HG03520 (cell line): ENCODE measurements around the gene RELL2.

Experiments
- ATAC-seq: cut with Tn5 transposase; IDR thresholded peaks from one replicate; pipeline ENCODE4 v1.9.1; 2021; ENCODE audit warnings: mild to moderate bottlenecking, moderate library complexity; ENCODE audit not compliant: unreplicated experiment

Gene RELL2

GRCh38 chr5:141649056-141649688 lies 12.4 kb downstream of the RELL2 start:
- no peak for ATAC-seq

DNA sequence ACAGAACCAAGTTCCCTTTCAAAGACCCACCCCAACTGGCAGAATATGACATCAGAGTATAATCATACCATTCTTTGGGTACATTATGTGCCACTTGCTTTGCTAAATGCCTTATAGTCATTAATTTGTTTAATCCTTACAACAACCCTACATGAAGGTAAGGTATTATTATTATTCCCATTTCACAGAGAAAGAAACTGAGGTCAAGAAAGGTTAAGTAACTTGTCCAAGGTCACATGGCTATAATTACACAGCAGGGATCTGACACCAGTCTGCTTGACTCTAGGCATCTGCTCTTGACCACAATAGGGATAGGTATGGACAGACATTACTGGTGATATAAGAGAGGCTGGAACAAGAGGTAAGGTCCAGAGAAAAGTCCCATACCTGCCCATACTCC lies 13.2 kb downstream of the RELL2 start:
- no peak for ATAC-seq

- peak; percentile 87 for ATAC-seq
These were observed 14.3 kb downstream of the RELL2 start, which contains the start of gene FCHSD1 for GRCh38 chr5:141650851-141651727. Gene FCHSD1 (minus strand): TSS chr5:141651418. CDS start chr5:141651368, 50 bp downstream.

GRCh38 chr5:141651728-141652105 lies 14.9 kb downstream of the RELL2 start:
- no peak for ATAC-seq

DNA sequence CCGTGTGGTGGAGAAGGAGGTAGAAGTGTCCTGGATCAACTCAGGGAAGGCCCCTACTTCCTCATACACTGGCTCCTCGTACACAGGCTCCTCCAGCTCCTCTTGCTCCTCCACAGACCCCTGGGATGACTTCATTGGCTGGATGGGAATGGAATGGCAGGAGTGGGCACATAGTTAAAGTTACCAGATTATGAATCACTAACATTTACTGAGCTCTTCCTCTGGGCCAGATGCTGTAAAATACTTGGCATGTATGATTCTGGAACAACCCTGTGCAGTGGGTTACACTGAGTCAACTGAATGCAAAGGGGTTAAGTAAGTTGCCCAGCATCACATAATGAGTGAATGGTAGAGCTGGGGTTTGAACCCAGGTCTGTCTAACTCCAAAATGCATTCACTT lies 17.5 kb downstream of the RELL2 start:
- no peak for ATAC-seq

DNA sequence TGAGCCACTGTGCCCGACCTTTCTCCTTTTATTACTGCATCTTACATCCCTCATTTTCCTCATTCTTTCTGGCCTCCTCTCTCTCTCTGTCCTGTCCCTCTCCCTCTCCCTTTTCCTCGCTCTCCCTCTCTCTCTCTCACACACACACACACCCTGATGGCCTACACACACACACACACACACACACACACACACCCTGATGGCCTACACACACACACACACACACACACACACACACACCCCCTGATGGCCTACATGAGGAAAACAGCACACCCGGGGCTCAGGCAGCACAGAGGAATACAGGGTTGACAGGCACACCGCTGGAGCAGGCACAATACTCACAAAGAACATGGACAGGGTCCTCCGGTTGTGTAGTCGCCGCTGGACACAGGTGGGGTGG lies 18.2 kb downstream of the RELL2 start:
- ATAC-seq = no peak

- no peak for ATAC-seq
These were observed 19.6 kb downstream of the RELL2 start for GRCh38 chr5:141656396-141656795.

GRCh38 chr5:141657404-141657803 lies 20.6 kb downstream of the RELL2 start:
- no peak for ATAC-seq

GRCh38 chr5:141657937-141658545 lies 21.2 kb downstream of the RELL2 start:
- peak; percentile 79 for ATAC-seq

- no peak for ATAC-seq
These were observed 25.2 kb downstream of the RELL2 start for GRCh38 chr5:141662028-141662427.

- ATAC-seq = no peak
These were observed 26.7 kb downstream of the RELL2 start for GRCh38 chr5:141663506-141663905.

GRCh38 chr5:141664733-141665461 lies 28.1 kb downstream of the RELL2 start:
- ATAC-seq = peak; percentile 92

DNA sequence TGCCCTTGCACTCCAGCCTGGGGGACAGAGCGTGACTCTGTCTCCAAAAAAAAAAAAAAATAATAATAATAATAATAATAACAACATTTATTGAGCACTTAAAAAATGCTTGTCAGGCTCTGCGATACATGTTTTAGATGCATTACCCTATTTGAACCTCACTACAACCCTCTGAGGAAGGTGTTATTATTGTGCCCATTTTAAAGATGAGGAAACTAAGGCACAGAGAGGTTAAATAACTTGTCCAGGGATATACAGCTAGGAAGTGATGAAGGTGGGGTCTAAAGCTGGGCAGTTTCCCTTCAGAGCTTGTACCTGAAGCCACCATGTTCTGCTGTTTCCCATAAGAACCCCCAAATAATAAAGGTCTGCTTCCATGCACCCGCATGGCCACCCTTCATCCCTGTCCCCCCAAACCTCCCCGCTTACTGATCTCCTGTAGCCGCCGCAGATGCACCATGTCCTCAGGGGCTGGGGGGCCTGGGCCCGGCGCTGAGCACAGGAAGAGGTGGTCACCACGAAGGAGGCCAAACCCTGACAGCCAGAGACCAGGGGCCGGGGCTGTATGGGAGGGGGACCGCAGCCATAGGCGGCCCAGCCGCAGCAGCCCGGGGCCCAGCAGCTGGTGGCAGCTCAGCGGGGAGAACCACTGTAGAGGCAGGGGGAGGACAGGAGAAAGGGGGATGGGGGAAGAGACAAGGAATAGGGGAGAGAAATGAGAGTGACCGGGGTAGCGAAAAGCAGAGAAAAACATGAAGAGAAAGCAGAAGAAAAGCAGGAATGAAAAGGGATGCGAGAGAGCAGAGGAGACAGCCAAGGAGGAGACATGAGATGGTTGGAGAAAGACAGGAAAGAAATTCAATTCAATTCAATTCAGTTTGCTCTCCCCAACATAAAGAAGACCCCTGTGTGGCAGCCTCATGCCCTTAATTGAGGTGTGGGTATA lies 29.5 kb downstream of the RELL2 start:
- no peak for ATAC-seq

DNA sequence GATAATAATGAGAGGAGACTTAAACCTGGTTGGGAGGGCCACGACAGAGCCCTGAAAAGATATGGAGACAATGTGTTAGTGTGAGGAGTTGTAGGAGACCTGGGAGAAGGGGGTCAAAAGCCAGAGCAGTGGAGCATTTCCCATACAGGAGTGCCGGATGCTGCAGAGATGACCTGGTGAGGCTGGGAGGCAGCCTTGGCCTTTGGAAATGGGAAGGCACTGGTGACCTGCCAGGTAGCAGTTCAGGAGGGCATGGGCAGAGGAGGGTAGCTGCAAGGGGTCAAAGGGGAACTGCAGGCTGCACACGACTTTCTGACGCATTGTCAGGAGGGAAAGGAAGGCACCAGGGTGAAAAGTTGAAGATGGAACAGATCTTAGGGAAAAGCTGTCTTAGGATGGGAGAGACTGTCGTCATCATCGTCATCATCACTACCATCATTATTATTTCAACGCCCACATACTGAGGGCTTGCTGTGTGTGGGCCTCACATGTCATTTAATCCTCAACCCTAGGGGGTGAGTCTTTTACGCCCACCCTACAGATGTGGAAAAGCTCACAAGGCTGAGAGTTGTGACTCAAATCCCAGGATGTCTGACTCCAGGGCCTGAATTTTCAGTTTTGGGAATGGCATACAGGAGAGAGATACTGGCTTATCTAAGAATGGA lies 31.9 kb downstream of the RELL2 start:
- no peak for ATAC-seq

- ATAC-seq = no peak
These were observed 32.7 kb downstream of the RELL2 start for GRCh38 chr5:141669520-141669919.

- ATAC-seq = no peak
These were observed 35.5 kb downstream of the RELL2 start for GRCh38 chr5:141672071-141672840.

- ATAC-seq = no peak
These were observed 36.3 kb downstream of the RELL2 start for GRCh38 chr5:141672841-141673813.

- ATAC-seq = no peak
These were observed 38.0 kb downstream of the RELL2 start for GRCh38 chr5:141674747-141675146.
